HG03342 (cell line): Measurements from ENCODE around the gene GOLM1.

Experiments used
- ATAC-seq: cut with Tn5 transposase; IDR thresholded peaks from one replicate; pipeline ENCODE4 v1.9.1; 2021; ENCODE audit warnings: mild to moderate bottlenecking, moderate library complexity; ENCODE audit not compliant: unreplicated experiment

GOLM1 gene

GRCh38 chr9:85994191-85994590 lies 105.2 kb downstream of the GOLM1 start:
- ATAC-seq: no peak

GRCh38 chr9:85987236-85987635 lies 112.1 kb downstream of the GOLM1 start:
- ATAC-seq: no peak

GRCh38 chr9:85984457-85984856 lies 114.9 kb downstream of the GOLM1 start:
- no peak for ATAC-seq

- no peak for ATAC-seq
These were observed 118.0 kb downstream of the GOLM1 start for GRCh38 chr9:85981369-85981768.

GRCh38 chr9:85978496-85978895 lies 120.9 kb downstream of the GOLM1 start:
- no peak for ATAC-seq
